PC-9 (cell line): ENCODE data around the gene TRMT2A. TPM values are rescaled to one million over a fixed set of nuclear protein-coding genes. Genes with fewer than 3 reads are reported as not detected.
"Not testable (repeated sequence)": the region's sequence is repeated elsewhere in the genome, so short reads cannot be mapped to it uniquely, and the experiment has no call there.

Source experiments
- BruUV-seq: library from RNA; stranded (reverse); fragments of 400-500 nt; replicated peaks from 2 replicates; lab custom pipeline; 2021; lab: Mats Ljungman, UMichigan
- CTCF ChIA-PET: fragments of 300-600 bp; sonication (Branson Sonifier 250); formaldehyde crosslinking; loops from one replicate; lab custom pipeline; 2022; ENCODE audit warnings: antibody characterized with exemption; lab: Charles Lee
- POLR2A ChIA-PET: fragments of 300-600 bp; sonication (Branson Sonifier 250); formaldehyde crosslinking; loops from one replicate; lab custom pipeline; 2022; ENCODE audit warnings: antibody characterized with exemption; ENCODE audit not compliant: unreplicated experiment; lab: Charles Lee
- DNase-seq, 2 experiments: peaks; one replicate each; pipeline versions ENCODE4 v3.0.0 to v3.0.0-alpha.2; 2015 to 2022; ENCODE audit warnings: mixed read lengths in 1 of 2
- H2AFZ ChIP-seq: fragments of 200-600 bp; sonication (generic); 2 replicates; pipeline ENCODE4 v1.8.1; 2017; ENCODE audit warnings: antibody characterized with exemption
- H3F3A ChIP-seq: fragments of 200-600 bp; sonication (generic); 2 replicates; pipeline ENCODE4 v1.8.1; 2017; ENCODE audit warnings: antibody characterized with exemption, mild to moderate bottlenecking, low read depth; ENCODE audit not compliant: insufficient read depth
- H3K27ac ChIP-seq: fragments of 200-600 bp; sonication (generic); 2 replicates; pipeline ENCODE4 v1.6.1; 2016; ENCODE audit warnings: mixed run types
- H3K27me3 ChIP-seq: fragments of 200-600 bp; sonication (generic); 2 replicates; pipeline ENCODE4 v1.6.1; 2016; ENCODE audit warnings: low read depth, mixed run types; ENCODE audit not compliant: insufficient read depth
- H3K36me3 ChIP-seq: fragments of 200-600 bp; sonication (generic); 2 replicates; pipeline ENCODE4 v1.6.1; 2016; ENCODE audit warnings: low read depth, mixed run types
- H3K4me1 ChIP-seq: fragments of 200-600 bp; sonication (generic); replicated peaks from 2 replicates; pipeline ENCODE4 v1.6.1; 2016; ENCODE audit warnings: mixed run types; ENCODE audit not compliant: insufficient read depth
- H3K4me2 ChIP-seq: fragments of 200-600 bp; sonication (generic); 2 replicates; pipeline ENCODE4 v1.6.1; 2017; ENCODE audit warnings: mixed run types
- H3K4me3 ChIP-seq: fragments of 200-600 bp; sonication (generic); 2 replicates; pipeline ENCODE4 v1.6.1; 2016; ENCODE audit warnings: mixed run types
- H3K79me2 ChIP-seq: fragments of 200-600 bp; sonication (generic); 2 replicates; pipeline ENCODE4 v1.6.1; 2017; ENCODE audit warnings: low read depth, mixed run types
- H3K9me2 ChIP-seq: fragments of 200-600 bp; sonication (generic); 2 replicates; pipeline ENCODE4 v1.8.1; 2017; ENCODE audit warnings: mild to moderate bottlenecking; ENCODE audit not compliant: insufficient read depth
- H3K9me3 ChIP-seq: fragments of 200-600 bp; sonication (generic); 2 replicates; pipeline ENCODE4 v1.8.1; 2016; ENCODE audit warnings: low read depth; ENCODE audit not compliant: insufficient read depth
- H4K20me1 ChIP-seq: fragments of 200-600 bp; sonication (generic); 2 replicates; pipeline ENCODE4 v1.8.1; 2017; ENCODE audit not compliant: insufficient read depth
- CTCF ChIP-seq: fragments of 200-600 bp; sonication (generic); conservative IDR thresholded peaks from 2 replicates; pipeline ENCODE4 v1.6.1; 2017; ENCODE audit warnings: mixed run types, antibody characterized with exemption, mild to moderate bottlenecking, moderate library complexity
- EZH2 ChIP-seq: fragments of 200-600 bp; sonication (generic); IDR thresholded peaks from 2 replicates; pipeline ENCODE4 v1.8.0; 2017; ENCODE audit warnings: antibody characterized with exemption, low read depth
- intact Hi-C: fragments of 100-400 bp; cut with micrococcal nuclease; formaldehyde crosslinking; loops from one replicate; pipeline ENCODE4 v1.10.0; 2022; ENCODE audit not compliant: unreplicated experiment
- total RNA-seq: library from RNA; stranded (reverse); gene quantifications from 2 replicates; pipeline ENCODE4 v1.2.3, GENCODE V29; 2021

The TRMT2A gene
- total RNA-seq, 1 experiment from 2014 or later: 31.5 TPM

DNA sequence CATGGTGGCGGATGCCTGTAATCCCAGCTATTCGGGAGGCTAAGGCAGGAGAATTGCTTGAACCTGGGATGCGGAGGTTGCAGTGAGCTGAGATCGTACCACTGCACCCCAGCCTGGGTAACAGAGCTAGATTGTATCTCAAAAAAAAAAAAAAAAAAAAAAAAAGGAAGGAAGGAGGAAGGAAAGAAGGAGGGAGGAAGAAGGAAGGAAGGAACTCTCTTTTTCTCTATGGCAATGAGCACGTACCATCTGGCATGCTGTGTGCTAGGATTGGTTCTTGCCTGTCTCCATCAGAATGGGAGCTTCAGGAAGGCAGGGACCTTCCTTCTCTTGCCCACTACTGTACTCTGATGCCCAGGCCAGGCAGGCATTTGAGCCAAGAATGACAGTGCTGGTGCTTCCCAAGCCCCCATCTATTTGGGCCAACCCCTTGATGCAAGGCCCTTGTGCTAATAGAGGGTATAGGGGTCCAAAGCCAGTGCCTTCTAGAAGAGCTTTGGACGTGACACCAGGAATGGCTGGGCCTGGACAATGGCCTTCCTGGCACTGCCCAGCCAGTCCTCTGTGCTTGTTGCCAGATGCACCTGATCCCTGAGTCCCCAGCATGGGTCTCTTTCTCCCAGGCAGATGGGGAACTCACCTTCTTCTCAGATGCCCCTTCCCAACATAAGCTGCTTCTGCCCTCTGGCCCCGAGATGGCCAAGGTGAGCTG lies 47.5 kb downstream of the TRMT2A start:
- Histone ChIP-seq H3K9me2 (no peaks in the 10 kb centered on the region), H3K4me3 (no peak overlapping the region), H3K4me2 (no peak overlapping the region), H3K36me3 (no peaks in the 10 kb centered on the region), H4K20me1 (no peaks in the 10 kb centered on the region), H3F3A (no peaks in the 10 kb centered on the region), H3K79me2 (no peaks in the 10 kb centered on the region), H3K9me3 (no peaks in the 10 kb centered on the region), H3K27me3 (no peaks in the 10 kb centered on the region), H3K27ac (no peak overlapping the region), H2AFZ (no peak overlapping the region), H3K4me1 (no peaks in the 10 kb centered on the region)
- ChIA-PET CTCF (no interaction called here), POLR2A (no interaction called here)
- intact Hi-C loops: no loop called here
- DNase-seq: no peak
- TF ChIP-seq CTCF (no peak), EZH2 (no peak)
- BruUV-seq: no TSS peak

GRCh38 chr22:20068640-20069039 lies 48.4 kb downstream of the TRMT2A start:
- BruUV-seq: no TSS peak
- intact Hi-C loops: no loop called here
- no peaks in the 10 kb centered on the region for H3K9me2 ChIP-seq
- H3K4me3 ChIP-seq: no peak overlapping the region
- no peaks in the 10 kb centered on the region for H3F3A ChIP-seq
- no peak for DNase-seq
- no peaks in the 10 kb centered on the region for H3K36me3 ChIP-seq
- no peak overlapping the region for H3K27ac ChIP-seq
- H3K4me1 ChIP-seq: no peaks in the 10 kb centered on the region
- no peaks in the 10 kb centered on the region for H4K20me1 ChIP-seq
- POLR2A ChIA-PET: no interaction called here
- H2AFZ ChIP-seq: no peak overlapping the region
- H3K9me3 ChIP-seq: no peaks in the 10 kb centered on the region
- no peaks in the 10 kb centered on the region for H3K27me3 ChIP-seq
- H3K4me2 ChIP-seq: no peak overlapping the region
- no peaks in the 10 kb centered on the region for H3K79me2 ChIP-seq
- CTCF ChIA-PET: no interaction called here
- TF ChIP-seq CTCF (no peak), EZH2 (no peak)

DNA sequence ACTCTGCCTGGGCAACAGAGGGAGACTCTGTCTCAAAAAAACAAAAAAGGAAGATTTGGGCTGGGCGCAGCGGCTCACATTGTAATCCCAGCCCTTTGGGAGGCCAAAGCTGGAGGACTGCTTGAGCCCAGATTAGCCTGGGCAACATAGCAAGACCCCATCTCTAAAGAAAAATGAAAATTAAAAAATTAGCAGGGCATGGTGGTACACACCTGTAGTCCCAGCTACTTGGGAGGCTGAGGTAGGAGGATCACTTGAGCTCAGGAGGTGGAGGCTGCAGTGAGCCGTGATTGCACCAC lies 49.7 kb downstream of the TRMT2A start:
- H3K9me2 ChIP-seq, H3K4me1 ChIP-seq, H3F3A ChIP-seq, H3K27ac ChIP-seq, BruUV-seq, H3K79me2 ChIP-seq, H4K20me1 ChIP-seq, H2AFZ ChIP-seq, H3K4me3 ChIP-seq, H3K27me3 ChIP-seq, H3K9me3 ChIP-seq, H3K36me3 ChIP-seq, DNase-seq, CTCF ChIA-PET, intact Hi-C loops, POLR2A ChIA-PET, H3K4me2 ChIP-seq: not testable (repeated sequence)
